Measurements from ENCODE around the gene MRPL49.

The MRPL49 gene

DNA sequence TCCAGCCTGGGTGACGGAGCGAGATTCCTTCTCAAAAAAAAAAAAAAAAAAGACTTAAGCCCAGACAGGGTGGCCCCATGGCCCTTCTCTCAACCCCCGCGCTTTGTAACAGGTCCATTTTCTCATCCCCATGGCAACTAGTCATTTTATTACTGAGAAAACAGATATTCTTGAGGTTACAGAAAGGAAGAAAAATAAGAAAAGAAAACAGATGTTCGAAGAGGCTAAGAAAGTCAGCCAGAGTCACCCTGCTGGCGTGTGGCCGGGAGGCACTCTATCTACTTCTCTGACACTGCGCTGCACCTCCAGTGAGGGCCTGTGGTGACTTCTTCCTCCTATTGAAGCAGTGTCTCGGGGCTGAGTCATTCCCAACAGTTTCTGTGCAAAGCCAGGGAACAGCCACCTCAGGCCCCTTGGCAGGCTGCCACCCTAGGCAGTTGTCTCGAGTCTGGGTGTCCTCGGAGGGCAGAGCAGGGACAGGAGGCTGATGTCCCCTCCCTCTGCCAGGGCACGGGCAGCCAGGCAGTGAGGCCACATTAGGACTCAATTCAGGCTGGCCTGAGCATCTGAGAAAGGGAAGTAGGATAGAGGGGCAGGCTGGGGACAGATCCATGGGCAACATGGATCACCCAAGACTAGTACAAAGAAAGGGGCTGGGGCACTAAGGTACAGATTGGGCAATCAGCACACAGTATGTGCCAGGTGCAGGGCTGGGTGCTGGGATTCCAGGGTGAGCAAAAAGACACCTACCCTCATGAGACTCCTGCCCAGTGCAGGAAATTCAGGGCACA lies 28.6 kb downstream of the MRPL49 start:
- Histone ChIP-seq H3K27ac (peak overlapping the region; percentile 84), H3K9me3 (no peaks in the 10 kb centered on the region), H3K4me1 (ENCODE audit: control insufficient read depth in 1 of 2, insufficient read depth in 1 of 2, low read depth in 1 of 2, low read length in 1 of 2) (peaks cover 38 to 49% of the 10 kb centered on the region in 2 experiments), H3K36me3 (no peaks in the 10 kb centered on the region), H3K27me3 (no peaks in the 10 kb centered on the region), H3K4me3 (ENCODE audit: low read depth in 1 of 2, low read length in 1 of 2) (no peak overlapping the region)
- TF ChIP-seq, protein P1, sequence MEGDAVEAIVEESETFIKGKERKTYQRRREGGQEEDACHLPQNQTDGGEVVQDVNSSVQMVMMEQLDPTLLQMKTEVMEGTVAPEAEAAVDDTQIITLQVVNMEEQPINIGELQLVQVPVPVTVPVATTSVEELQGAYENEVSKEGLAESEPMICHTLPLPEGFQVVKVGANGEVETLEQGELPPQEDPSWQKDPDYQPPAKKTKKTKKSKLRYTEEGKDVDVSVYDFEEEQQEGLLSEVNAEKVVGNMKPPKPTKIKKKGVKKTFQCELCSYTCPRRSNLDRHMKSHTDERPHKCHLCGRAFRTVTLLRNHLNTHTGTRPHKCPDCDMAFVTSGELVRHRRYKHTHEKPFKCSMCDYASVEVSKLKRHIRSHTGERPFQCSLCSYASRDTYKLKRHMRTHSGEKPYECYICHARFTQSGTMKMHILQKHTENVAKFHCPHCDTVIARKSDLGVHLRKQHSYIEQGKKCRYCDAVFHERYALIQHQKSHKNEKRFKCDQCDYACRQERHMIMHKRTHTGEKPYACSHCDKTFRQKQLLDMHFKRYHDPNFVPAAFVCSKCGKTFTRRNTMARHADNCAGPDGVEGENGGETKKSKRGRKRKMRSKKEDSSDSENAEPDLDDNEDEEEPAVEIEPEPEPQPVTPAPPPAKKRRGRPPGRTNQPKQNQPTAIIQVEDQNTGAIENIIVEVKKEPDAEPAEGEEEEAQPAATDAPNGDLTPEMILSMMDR (IDR thresholded peaks at IDR 0.05), result peak; percentile 30

GRCh38 chr11:65151331-65151899 lies 29.3 kb downstream of the MRPL49 start:
- no peaks in the 10 kb centered on the region for H3K9me3 ChIP-seq
- peaks cover 37 to 45% of the 10 kb centered on the region in 2 experiments for H3K4me1 ChIP-seq (ENCODE audit: control insufficient read depth in 1 of 2, insufficient read depth in 1 of 2, low read depth in 1 of 2, low read length in 1 of 2)
- H3K27me3 ChIP-seq, result no peaks in the 10 kb centered on the region
- peak overlapping the region; percentile 84 for H3K27ac ChIP-seq
- no peaks in the 10 kb centered on the region for H3K36me3 ChIP-seq
- H3K4me3 ChIP-seq (ENCODE audit: low read depth in 1 of 2, low read length in 1 of 2), result no peak overlapping the region
- TF ChIP-seq, protein P1 (IDR thresholded peaks at IDR 0.05), result no peak

DNA sequence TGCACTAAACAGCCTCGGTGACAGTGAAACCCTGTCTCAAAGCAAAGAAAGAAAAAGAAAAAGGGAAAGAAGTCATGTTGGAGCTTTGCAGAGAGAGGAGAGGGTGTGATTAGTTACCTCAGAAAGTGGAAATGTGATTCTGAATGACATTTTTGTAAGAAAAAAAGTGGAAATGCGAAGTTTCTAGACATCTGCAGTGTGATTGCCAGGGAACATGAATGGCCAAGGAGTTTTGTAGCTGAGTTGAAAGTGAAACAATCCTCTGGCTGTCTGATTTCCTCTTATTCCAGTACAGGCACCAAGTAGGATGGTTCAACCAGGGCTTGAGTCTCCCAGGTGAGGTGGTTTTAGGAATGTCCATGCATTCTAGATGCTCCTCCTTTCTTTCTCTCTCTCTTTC lies 30.0 kb downstream of the MRPL49 start:
- no peak overlapping the region for H3K4me3 ChIP-seq (ENCODE audit: low read depth in 1 of 2, low read length in 1 of 2)
- no peaks in the 10 kb centered on the region for H3K9me3 ChIP-seq
- H3K36me3 ChIP-seq, result no peaks in the 10 kb centered on the region
- TF ChIP-seq, protein P1 (IDR thresholded peaks at IDR 0.05), result no peak
- no peaks in the 10 kb centered on the region for H3K27me3 ChIP-seq
- peak overlapping the region; percentile 84 for H3K27ac ChIP-seq
- peaks cover 40 to 43% of the 10 kb centered on the region in 2 experiments for H3K4me1 ChIP-seq (ENCODE audit: control insufficient read depth in 1 of 2, insufficient read depth in 1 of 2, low read depth in 1 of 2, low read length in 1 of 2)

GRCh38 chr11:65156256-65156655 lies 34.1 kb downstream of the MRPL49 start:
- TF ChIP-seq, protein P1 (IDR thresholded peaks at IDR 0.05), result no peak
- no peaks in the 10 kb centered on the region for H3K36me3 ChIP-seq
- no peak overlapping the region for H3K27ac ChIP-seq
- H3K4me1 ChIP-seq (ENCODE audit: control insufficient read depth in 1 of 2, insufficient read depth in 1 of 2, low read depth in 1 of 2, low read length in 1 of 2), result peaks cover 17 to 18% of the 10 kb centered on the region in 2 experiments
- H3K9me3 ChIP-seq, result no peaks in the 10 kb centered on the region
- no peaks in the 10 kb centered on the region for H3K27me3 ChIP-seq
- H3K4me3 ChIP-seq (ENCODE audit: low read depth in 1 of 2, low read length in 1 of 2), result no peak overlapping the region

- no peaks in the 10 kb centered on the region for H3K9me3 ChIP-seq
- no peak overlapping the region for H3K4me3 ChIP-seq (ENCODE audit: low read depth in 1 of 2, low read length in 1 of 2)
- no peaks in the 10 kb centered on the region for H3K36me3 ChIP-seq
- H3K4me1 ChIP-seq (ENCODE audit: control insufficient read depth in 1 of 2, insufficient read depth in 1 of 2, low read depth in 1 of 2, low read length in 1 of 2), result peaks cover 10 to 12% of the 10 kb centered on the region in 2 experiments
- TF ChIP-seq, protein P1 (IDR thresholded peaks at IDR 0.05), result no peak
- no peaks in the 10 kb centered on the region for H3K27me3 ChIP-seq
- H3K27ac ChIP-seq, result no peak overlapping the region
These were observed 34.8 kb downstream of the MRPL49 start for GRCh38 chr11:65156926-65157325.
